GM12878 (cell line): Measurements from ENCODE around the gene LHX2. TPM values are rescaled to one million over a fixed set of nuclear protein-coding genes. Genes with fewer than 3 reads are reported as not detected.

Experiments
- ATAC-seq: fragments of 200-7000 bp; cut with Tn5 transposase; 3 replicates; pipeline ENCODE4 v1.9.1; 2020; ENCODE audit warnings: mild to moderate bottlenecking, moderate library complexity
- BruUV-seq: library from RNA; stranded (reverse); fragments of 400-500 nt; replicated peaks from 2 replicates; lab custom pipeline; 2021; lab: Mats Ljungman, UMichigan
- CTCF ChIA-PET: fragments of 300-600 bp; sonication (Branson Sonifier 250); formaldehyde crosslinking; extraction: SDS; loops from one replicate; lab custom pipeline; 2021; ENCODE audit warnings: inconsistent platforms; lab: Yijun Ruan, JAX
- POLR2A ChIA-PET: fragments of 350-600 bp; formaldehyde crosslinking; extraction: SDS; loops from one replicate; lab custom pipeline; 2021; ENCODE audit warnings: inconsistent platforms; lab: Charles Lee
- RAD21 ChIA-PET: fragments of 300-600 bp; sonication (Branson Sonifier 250); formaldehyde crosslinking; loops from one replicate; lab custom pipeline; 2023; ENCODE audit warnings: antibody characterized with exemption; ENCODE audit not compliant: unreplicated experiment; lab: Charles Lee
- SMC1A ChIA-PET: fragments of 300-600 bp; sonication (Branson Sonifier 250); formaldehyde crosslinking; loops from one replicate; lab custom pipeline; 2023; ENCODE audit not compliant: unreplicated experiment, uncharacterized antibody; lab: Charles Lee
- DNase-seq: peaks from one replicate; pipeline ENCODE4 v3.0.0-alpha.2; 2011; ENCODE audit warnings: low read depth, low spot score
- FAIRE-seq: peaks from 3 replicates; lab custom pipeline; 2011; peaks lifted over from hg19 to GRCh38; lab: Jason Lieb, UNC
- H2AFZ ChIP-seq: 2 replicates; pipeline ENCODE4 v1.6.0; 2011; ENCODE audit warnings: low read depth, low read length, control low read depth; ENCODE audit not compliant: control insufficient read depth
- H3K27ac ChIP-seq: 2 replicates; pipeline ENCODE4 v1.5.1; 2011; ENCODE audit warnings: control low read depth; ENCODE audit not compliant: control insufficient read depth, insufficient read depth
- H3K27me3 ChIP-seq, 2 experiments: replicated peaks in 1 of 2; 2 replicates each; pipeline versions ENCODE4 v1.6.0 to v1.6.1; 2011; ENCODE audit warnings: low read length in 1 of 2; ENCODE audit not compliant: control insufficient read depth in 2 of 2, insufficient read depth in 2 of 2
- H3K36me3 ChIP-seq, 2 experiments: 2 replicates each; pipeline ENCODE4 v1.5.1; 2011; ENCODE audit warnings: low read length in 1 of 2; ENCODE audit not compliant: control insufficient read depth in 2 of 2, insufficient read depth in 2 of 2
- H3K4me1 ChIP-seq: 2 replicates; pipeline ENCODE4 v1.6.1; 2011; ENCODE audit warnings: mild to moderate bottlenecking, low read length, moderate library complexity, mixed read lengths; ENCODE audit not compliant: control insufficient read depth, insufficient read depth
- H3K4me2 ChIP-seq: 2 replicates; pipeline ENCODE4 v1.6.0; 2011; ENCODE audit warnings: control low read depth; ENCODE audit not compliant: control insufficient read depth, insufficient read depth
- H3K4me3 ChIP-seq: fragments of 200-600 bp; sonication (generic); 2 replicates; pipeline ENCODE4 v1.5.1; 2016
- H3K79me2 ChIP-seq: 2 replicates; pipeline ENCODE4 v1.6.0; 2011; ENCODE audit warnings: low read length; ENCODE audit not compliant: control insufficient read depth, insufficient read depth
- H3K9ac ChIP-seq: 2 replicates; pipeline ENCODE4 v1.8.0; 2011; ENCODE audit warnings: low read length, control low read depth, mixed read lengths; ENCODE audit not compliant: control insufficient read depth, insufficient read depth
- H3K9me3 ChIP-seq: replicated peaks from 3 replicates; pipeline ENCODE4 v1.5.1; 2011; ENCODE audit warnings: mild to moderate bottlenecking, low read length; ENCODE audit not compliant: control insufficient read depth, insufficient read depth
- H4K20me1 ChIP-seq: 2 replicates; pipeline ENCODE4 v1.6.0; 2011; ENCODE audit not compliant: control insufficient read depth, insufficient read depth
- POLR2A ChIP-seq: IDR thresholded peaks from 2 replicates; pipeline ENCODE4 v1.6.1; 2011; ENCODE audit warnings: low read depth, mild to moderate bottlenecking, low read length
- TCF7 ChIP-seq: IDR thresholded peaks from 2 replicates; pipeline ENCODE4 v1.6.1; 2014; ENCODE audit warnings: antibody characterized with exemption, borderline replicate concordance
- ZNF24 ChIP-seq: fragments of 450-650 bp; IDR thresholded peaks from 2 replicates; pipeline ENCODE4 v1.6.1; 2017; ENCODE audit warnings: antibody characterized with exemption, mild to moderate bottlenecking
- ZZZ3 ChIP-seq: IDR thresholded peaks from 2 replicates; pipeline ENCODE4 v1.6.1; 2011; ENCODE audit warnings: low read depth; ENCODE audit not compliant: control insufficient read depth, insufficient read length
- WGBS: methylation state at CpG from one replicate; pipeline ENCODE4 v1.1.6; 2016; ENCODE audit warnings: low lambda C conversion rate; ENCODE audit not compliant: insufficient replicate concordance, insufficient coverage; ENCODE audit errors: missing lambda C conversion rate; 5-methylcytosine and 5-hydroxymethylcytosine counted together
- in situ Hi-C: fragments of 300-500 bp; cut with MboI; formaldehyde crosslinking; loops from 9 replicates; pipeline ENCODE4 v1.14.3; 2018; ENCODE audit warnings: mixed read lengths
- intact Hi-C: fragments of 100-400 bp; cut with micrococcal nuclease; formaldehyde crosslinking; loops from one replicate; pipeline ENCODE4 v1.14.2; 2022; ENCODE audit not compliant: unreplicated experiment
- polyA plus RNA-seq, 11 experiments: library from polyadenylated mRNA; depleted of rRNA in 4 of 11; unstranded in 6 of 11; stranded (reverse) in 5 of 11; fragments of >200 nt; fragmentation: Nextera tagmentation in 4 of 11; fragmentation: Illumina TruSeq in 1 of 11; extraction: Ambion mirVana in 4 of 11; extraction: Trizol in 1 of 11; gene quantifications; 1 replicate in 1 of 11; 2 replicates in 10 of 11; pipeline versions ENCODE4 v1.2.1 to v1.2.3, GENCODE V29; 2011 to 2016; ENCODE audit warnings: inconsistent platforms in 2 of 11, missing spikeins in 2 of 11, low read depth in 1 of 11
- total RNA-seq, 4 experiments: library from RNA; depleted of rRNA in 3 of 4; stranded (reverse); fragments of >200 nt in 3 of 4; fragmentation: Illumina TruSeq in 1 of 4; extraction: Trizol in 1 of 4; gene quantifications; 2 replicates each; pipeline versions ENCODE4 v1.2.1 to v1.2.3, GENCODE V29; 2013 to 2021
- TF ChIP-seq, protein P1 (sequence below): IDR thresholded peaks from 2 replicates; pipeline ENCODE4 v1.6.1; 2012; ENCODE audit warnings: low read length, inconsistent platforms
- TF ChIP-seq, protein P2 (sequence below): fragments of 450-650 bp; IDR thresholded peaks from 2 replicates; pipeline ENCODE4 v1.6.1; 2016; ENCODE audit warnings: mild to moderate bottlenecking
- TF ChIP-seq, protein P3 (sequence below): fragments of 450-650 bp; conservative IDR thresholded peaks from 2 replicates; pipeline ENCODE4 v1.6.1; 2017; ENCODE audit warnings: mild to moderate bottlenecking, moderate library complexity

The LHX2 gene
- total and polyA plus RNA-seq, 10 of the 15 experiments (the other 5 are each of a cell fraction or from before 2014, with no cell fraction given) = 0.82 to 69.8 (median 5.3) TPM

DNA sequence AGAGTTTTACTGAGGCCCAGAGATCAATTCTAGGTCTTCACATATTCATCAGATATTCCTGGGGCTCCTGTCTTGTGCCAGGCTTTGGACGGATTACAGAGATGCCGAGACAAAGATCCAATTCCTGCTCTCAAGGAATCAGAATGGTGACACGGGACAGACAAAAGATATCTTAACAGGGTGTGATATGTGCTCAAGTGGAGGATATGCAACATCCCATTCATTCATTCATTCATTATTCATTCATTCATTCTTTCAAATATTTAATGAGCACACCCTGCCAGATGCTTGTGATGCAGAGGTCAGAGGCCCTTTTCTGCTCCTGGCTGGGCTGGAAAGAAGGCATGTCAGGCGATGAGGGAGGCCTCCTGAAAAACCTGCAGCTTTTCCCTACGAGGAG, 21.8 kb downstream of the LHX2 start:
- CTCF ChIA-PET = interaction anchor here (1.0 kb wide), 1 partner anchor 12 kb away, joined by 3 read pairs; no protein-coding TSS in a partner anchor
- no peak for FAIRE-seq

DNA sequence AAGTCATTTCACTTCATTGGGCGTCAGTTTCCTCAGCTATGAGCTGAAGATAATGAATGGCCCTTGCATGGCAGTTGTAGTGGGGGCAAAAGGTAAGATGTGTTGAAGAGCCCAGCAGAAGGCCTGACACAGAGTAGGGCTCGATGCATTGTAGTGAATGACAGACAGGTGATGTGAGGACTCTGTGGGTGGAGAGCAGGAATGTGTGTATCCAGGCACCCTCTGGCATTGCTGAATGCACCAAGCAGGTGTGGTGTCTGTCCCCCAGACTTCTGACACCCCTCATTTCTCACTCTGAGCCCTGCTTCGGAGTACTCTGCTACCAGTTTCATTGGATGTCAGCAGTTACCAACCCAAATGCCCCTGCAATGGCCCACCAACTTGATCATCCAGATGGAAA, 22.4 kb downstream of the LHX2 start:
- no peak overlapping the region for H3K27ac ChIP-seq
- TF ChIP-seq POLR2A (no peak), ZZZ3 (no peak)
- TF ChIP-seq, protein P1, sequence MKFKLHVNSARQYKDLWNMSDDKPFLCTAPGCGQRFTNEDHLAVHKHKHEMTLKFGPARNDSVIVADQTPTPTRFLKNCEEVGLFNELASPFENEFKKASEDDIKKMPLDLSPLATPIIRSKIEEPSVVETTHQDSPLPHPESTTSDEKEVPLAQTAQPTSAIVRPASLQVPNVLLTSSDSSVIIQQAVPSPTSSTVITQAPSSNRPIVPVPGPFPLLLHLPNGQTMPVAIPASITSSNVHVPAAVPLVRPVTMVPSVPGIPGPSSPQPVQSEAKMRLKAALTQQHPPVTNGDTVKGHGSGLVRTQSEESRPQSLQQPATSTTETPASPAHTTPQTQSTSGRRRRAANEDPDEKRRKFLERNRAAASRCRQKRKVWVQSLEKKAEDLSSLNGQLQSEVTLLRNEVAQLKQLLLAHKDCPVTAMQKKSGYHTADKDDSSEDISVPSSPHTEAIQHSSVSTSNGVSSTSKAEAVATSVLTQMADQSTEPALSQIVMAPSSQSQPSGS = no peak
- TF ChIP-seq, protein P2, sequence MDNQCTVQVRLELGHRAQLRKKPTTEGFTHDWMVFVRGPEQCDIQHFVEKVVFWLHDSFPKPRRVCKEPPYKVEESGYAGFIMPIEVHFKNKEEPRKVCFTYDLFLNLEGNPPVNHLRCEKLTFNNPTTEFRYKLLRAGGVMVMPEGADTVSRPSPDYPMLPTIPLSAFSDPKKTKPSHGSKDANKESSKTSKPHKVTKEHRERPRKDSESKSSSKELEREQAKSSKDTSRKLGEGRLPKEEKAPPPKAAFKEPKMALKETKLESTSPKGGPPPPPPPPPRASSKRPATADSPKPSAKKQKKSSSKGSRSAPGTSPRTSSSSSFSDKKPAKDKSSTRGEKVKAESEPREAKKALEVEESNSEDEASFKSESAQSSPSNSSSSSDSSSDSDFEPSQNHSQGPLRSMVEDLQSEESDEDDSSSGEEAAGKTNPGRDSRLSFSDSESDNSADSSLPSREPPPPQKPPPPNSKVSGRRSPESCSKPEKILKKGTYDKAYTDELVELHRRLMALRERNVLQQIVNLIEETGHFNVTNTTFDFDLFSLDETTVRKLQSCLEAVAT = no peak
- H2AFZ ChIP-seq = no peak overlapping the region
- no peak overlapping the region for H3K4me3 ChIP-seq
- no peaks in the 10 kb centered on the region for H3K79me2 ChIP-seq
- peaks cover 0 to 4% of the 10 kb centered on the region in 2 experiments; a peak in 2 of 4 replicates for H3K27me3 ChIP-seq
- H3K9ac ChIP-seq = no peak overlapping the region
- ChIA-PET POLR2A (no interaction called here), RAD21 (interaction anchor here (1.9 kb wide), 1 partner anchor 72 kb away, joined by 6 read pairs; no protein-coding TSS in a partner anchor), SMC1A (no interaction called here), CTCF (interaction anchor here (1.0 kb wide), 1 partner anchor 12 kb away, joined by 3 read pairs; no protein-coding TSS in a partner anchor)
- ATAC-seq (no peak), DNase-seq (no peak), FAIRE-seq (no peak)
- no peaks in the 10 kb centered on the region for H4K20me1 ChIP-seq
- H3K9me3 ChIP-seq = no peaks in the 10 kb centered on the region; the same call in 2 of the 3 replicates
- in situ Hi-C loops (loop anchor here (5.0 kb wide), 1 partner anchor 487 kb away; no protein-coding TSS in a partner anchor), intact Hi-C loops (no loop called here)
- H3K4me1 ChIP-seq = peaks cover 4% of the 10 kb centered on the region; the same call in 1 of the 2 replicates
- 42% methylated on average over 3 of the region's 3 CpGs for WGBS
- peaks cover 0 to 2% of the 10 kb centered on the region in 2 experiments; a peak in 1 of 4 replicates for H3K36me3 ChIP-seq
- H3K4me2 ChIP-seq = no peak overlapping the region
- BruUV-seq = no TSS peak

More for the DNA sequence above, 21.8 kb downstream of the LHX2 start:
- ATAC-seq = no peak
- H3K4me3 ChIP-seq = no peak overlapping the region
- in situ Hi-C loops = loop anchor here (5.0 kb wide), 1 partner anchor 486 kb away; no protein-coding TSS in a partner anchor
- no peaks in the 10 kb centered on the region for H3K79me2 ChIP-seq
- SMC1A ChIA-PET = no interaction called here
- H3K9me3 ChIP-seq = no peaks in the 10 kb centered on the region; the same call in 2 of the 3 replicates
- no peak overlapping the region for H3K4me2 ChIP-seq
- POLR2A ChIA-PET = no interaction called here
- TF ChIP-seq TCF7 = no peak
- TF ChIP-seq, protein P3, sequence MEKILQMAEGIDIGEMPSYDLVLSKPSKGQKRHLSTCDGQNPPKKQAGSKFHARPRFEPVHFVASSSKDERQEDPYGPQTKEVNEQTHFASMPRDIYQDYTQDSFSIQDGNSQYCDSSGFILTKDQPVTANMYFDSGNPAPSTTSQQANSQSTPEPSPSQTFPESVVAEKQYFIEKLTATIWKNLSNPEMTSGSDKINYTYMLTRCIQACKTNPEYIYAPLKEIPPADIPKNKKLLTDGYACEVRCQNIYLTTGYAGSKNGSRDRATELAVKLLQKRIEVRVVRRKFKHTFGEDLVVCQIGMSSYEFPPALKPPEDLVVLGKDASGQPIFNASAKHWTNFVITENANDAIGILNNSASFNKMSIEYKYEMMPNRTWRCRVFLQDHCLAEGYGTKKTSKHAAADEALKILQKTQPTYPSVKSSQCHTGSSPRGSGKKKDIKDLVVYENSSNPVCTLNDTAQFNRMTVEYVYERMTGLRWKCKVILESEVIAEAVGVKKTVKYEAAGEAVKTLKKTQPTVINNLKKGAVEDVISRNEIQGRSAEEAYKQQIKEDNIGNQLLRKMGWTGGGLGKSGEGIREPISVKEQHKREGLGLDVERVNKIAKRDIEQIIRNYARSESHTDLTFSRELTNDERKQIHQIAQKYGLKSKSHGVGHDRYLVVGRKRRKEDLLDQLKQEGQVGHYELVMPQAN = no peak
- TF ChIP-seq ZNF24 = peak; percentile 86
- H2AFZ ChIP-seq = no peak overlapping the region
- H4K20me1 ChIP-seq = no peaks in the 10 kb centered on the region
- intact Hi-C loops = no loop called here
- no TSS peak for BruUV-seq
- 67% methylated on average over 5 of the region's 5 CpGs for WGBS
- H3K9ac ChIP-seq = no peak overlapping the region
- DNase-seq = no peak
- H3K27me3 ChIP-seq = peaks cover 0 to 4% of the 10 kb centered on the region in 2 experiments; a peak in 2 of 4 replicates
- no peak overlapping the region for H3K27ac ChIP-seq
- RAD21 ChIA-PET = interaction anchor here (1.9 kb wide), 1 partner anchor 72 kb away, joined by 6 read pairs; no protein-coding TSS in a partner anchor
- H3K4me1 ChIP-seq = peaks cover 4% of the 10 kb centered on the region; the same call in 1 of the 2 replicates
- peaks cover 0 to 2% of the 10 kb centered on the region in 2 experiments; a peak in 1 of 4 replicates for H3K36me3 ChIP-seq
